Skeletal muscle cell (primary cell): Measurements from ENCODE around the gene ABCA8.
A peak's percentile ranks its signal among the peaks of the same experiment; 100 is the strongest.
"Not testable (repeated sequence)": the region's sequence is repeated elsewhere in the genome, so short reads cannot be mapped to it uniquely, and the experiment has no call there.

Experiments used
- DNase-seq: peaks from one replicate; pipeline ENCODE4 v3.0.0-alpha.2; 2010; ENCODE audit warnings: low read depth
- H3K4me3 ChIP-seq: 2 replicates; pipeline ENCODE4 v1.5.1; 2011; ENCODE audit warnings: low read depth, mild to moderate bottlenecking, control low read depth, low read length, moderate library complexity

ABCA8 gene, protein sequence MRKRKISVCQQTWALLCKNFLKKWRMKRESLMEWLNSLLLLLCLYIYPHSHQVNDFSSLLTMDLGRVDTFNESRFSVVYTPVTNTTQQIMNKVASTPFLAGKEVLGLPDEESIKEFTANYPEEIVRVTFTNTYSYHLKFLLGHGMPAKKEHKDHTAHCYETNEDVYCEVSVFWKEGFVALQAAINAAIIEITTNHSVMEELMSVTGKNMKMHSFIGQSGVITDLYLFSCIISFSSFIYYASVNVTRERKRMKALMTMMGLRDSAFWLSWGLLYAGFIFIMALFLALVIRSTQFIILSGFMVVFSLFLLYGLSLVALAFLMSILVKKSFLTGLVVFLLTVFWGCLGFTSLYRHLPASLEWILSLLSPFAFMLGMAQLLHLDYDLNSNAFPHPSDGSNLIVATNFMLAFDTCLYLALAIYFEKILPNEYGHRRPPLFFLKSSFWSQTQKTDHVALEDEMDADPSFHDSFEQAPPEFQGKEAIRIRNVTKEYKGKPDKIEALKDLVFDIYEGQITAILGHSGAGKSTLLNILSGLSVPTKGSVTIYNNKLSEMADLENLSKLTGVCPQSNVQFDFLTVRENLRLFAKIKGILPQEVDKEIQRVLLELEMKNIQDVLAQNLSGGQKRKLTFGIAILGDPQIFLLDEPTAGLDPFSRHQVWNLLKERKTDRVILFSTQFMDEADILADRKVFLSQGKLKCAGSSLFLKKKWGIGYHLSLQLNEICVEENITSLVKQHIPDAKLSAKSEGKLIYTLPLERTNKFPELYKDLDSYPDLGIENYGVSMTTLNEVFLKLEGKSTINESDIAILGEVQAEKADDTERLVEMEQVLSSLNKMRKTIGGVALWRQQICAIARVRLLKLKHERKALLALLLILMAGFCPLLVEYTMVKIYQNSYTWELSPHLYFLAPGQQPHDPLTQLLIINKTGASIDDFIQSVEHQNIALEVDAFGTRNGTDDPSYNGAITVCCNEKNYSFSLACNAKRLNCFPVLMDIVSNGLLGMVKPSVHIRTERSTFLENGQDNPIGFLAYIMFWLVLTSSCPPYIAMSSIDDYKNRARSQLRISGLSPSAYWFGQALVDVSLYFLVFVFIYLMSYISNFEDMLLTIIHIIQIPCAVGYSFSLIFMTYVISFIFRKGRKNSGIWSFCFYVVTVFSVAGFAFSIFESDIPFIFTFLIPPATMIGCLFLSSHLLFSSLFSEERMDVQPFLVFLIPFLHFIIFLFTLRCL (N-terminal part only)

DNA sequence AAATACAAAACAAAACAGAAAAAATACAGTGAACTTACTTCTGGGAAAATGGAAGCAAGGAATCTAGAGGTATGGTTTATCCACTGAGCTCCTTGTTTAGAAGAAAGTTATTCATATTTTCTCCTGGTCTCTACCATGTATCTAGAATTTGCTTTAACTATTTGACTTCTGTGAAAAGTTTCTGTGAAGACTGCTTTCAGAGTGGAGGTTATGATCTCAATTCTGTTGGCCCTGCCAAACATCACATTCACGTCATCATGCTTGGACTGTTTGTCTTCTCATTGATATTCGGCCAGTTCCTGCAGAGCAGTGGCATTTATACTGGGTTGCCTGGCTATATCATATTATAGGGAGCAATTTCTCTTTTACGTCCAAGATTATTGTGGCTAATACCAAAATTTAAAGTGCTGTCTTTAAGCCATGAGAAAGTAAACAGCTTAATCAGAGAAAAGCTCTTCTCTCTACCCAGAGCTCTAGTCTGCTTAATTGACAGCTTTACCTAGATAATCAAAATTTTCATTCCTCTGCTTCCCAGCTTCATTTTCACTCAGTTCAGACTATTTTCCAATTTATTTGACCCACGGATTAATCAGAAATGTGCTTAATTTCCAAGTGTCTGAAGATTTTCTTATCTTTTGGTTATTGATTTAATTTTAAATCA is at the start of gene ABCA8:
Gene ABCA8 (minus strand): TSS at position 212 of the 661 bp plus-strand sequence. CDS start 13,358 bp downstream, outside the sequence.
- DNase-seq, result no peak
- peak within 1 kb of the TSS; percentile 4 for H3K4me3 ChIP-seq

DNA sequence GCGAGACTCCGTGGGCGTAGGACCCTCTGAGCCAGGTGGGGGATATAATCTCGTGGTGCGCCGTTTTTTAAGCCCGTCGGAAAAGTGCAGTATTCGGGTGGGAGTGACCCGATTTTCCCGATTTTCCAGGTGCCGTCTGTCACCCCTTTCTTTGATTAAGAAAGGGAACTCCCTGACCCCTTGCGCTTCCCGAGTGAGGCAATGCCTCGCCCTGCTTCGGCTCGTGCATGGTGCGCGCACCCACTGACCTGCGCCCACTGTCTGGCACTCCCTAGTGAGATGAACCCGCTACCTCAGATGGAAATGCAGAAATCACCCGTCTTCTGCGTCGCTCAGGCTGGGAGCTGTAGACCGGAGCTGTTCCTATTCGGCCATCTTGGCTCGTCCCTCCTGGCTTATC is 49.6 kb upstream of the ABCA8 start:
- not testable (repeated sequence) for H3K4me3 ChIP-seq, DNase-seq

DNA sequence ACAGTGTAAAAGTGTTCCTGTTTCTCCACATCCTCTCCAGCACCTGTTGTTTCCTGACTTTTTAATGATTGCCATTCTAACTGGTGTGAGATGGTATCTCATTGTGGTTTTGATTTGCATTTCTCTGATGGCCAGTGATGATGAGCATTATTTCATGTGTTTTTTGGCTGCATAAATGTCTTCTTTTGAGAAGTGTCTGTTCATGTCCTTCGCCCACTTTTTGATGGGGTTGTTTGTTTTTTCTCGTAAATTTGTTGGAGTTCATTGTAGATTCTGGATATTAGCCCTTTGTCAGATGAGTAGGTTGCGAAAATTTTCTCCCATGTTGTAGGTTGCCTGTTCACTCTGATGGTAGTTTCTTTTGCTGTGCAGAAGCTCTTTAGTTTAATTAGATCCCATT is 44.6 kb upstream of the ABCA8 start:
- H3K4me3 ChIP-seq, DNase-seq: not testable (repeated sequence)

DNA sequence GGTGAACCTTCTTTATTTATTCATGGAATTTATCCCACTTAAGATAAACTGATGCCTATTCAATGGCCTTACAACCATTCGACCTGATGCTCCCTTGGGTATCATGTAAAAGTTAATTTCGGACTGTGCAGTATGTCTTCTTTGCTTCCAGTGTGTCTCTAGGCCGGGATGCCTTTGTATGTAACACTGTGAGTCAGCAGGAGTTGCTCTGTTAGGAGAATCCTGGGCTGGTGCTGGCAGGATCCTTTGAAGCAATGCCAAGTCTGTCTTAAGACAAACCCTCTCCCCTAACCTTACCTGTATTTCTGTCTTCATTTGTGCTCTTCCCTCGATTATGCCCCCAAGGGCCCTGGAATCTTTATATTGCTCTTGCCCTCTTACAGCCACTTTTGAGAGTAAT is 37.9 kb upstream of the ABCA8 start:
- H3K4me3 ChIP-seq, result no peak overlapping the region
- DNase-seq, result peak; percentile 23

DNA sequence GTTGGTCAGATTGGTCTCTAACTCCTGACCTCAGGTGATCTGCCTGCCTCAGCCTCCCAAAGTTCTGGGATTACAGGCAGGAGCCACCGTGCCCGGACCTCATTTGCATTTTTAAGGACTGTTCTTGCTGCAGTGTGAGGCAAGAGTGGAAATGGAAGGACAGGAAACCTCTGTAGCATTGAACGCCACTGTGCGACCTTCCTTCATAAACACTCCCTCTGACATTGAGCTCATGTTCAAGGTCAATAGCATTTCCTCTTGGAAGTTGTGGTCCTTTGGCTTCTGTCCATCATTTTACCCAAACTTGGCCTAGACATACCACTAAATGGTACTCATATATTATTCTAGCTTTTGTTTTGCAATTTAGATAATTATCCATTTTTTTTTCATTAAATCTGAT is 32.8 kb upstream of the ABCA8 start:
- no peak for DNase-seq

DNA sequence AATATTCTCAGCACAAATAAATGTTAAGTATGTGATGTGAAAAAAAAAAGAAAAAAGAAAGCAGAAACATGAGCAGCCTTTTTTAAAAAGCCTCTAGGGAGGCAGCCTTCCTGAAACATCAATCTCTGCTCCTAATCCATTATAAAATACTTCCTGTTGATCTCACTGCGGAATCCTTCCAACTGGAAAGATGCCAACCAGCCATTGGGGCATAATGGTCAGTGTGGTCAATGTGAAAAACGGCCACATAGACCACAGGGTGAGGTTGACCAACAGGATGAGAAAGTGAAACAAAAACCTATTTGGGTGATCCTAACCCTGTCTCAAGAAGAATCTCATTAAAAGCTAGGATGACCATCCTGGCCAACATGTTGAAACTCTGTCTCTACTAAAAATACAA is 26.1 kb upstream of the ABCA8 start:
- peak; percentile 81 for DNase-seq
- no peak overlapping the region for H3K4me3 ChIP-seq

More for the DNA sequence above, 32.8 kb upstream of the ABCA8 start:
- no peak overlapping the region for H3K4me3 ChIP-seq

DNA sequence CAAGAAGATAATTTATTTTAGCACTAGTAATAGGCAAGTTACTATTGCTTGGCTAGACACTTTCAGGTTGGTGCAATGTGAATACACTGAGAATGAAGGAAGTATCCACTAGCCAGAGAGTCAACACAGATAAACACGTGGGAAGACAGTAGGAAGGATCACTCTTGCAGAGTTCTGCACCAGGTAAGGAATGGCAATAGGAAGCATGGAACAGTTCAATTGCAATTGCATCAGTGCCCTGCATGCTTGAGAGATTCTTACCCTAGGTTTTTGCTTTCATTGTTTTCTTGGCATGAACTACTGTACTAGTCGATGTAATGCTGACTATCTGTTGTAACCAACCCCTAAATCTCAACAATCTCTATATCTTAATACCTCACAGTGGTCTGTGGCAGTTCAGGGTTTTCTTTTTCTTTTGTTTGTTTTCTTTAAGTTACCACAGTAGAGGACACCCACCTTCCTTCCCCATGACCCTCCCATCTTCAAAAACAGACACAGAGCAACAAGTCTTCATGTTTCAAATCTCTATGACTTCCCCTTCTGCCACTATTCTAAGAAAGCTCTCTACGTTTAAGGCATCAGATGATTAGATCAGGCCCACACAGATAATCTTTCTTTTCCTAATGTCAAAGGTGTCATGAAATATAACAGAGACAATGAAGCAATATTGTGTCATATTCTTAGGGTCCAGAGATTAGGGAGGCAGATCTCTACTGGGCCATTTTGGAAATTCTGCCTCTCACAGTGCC is 18.1 kb upstream of the ABCA8 start:
- DNase-seq, result no peak

DNA sequence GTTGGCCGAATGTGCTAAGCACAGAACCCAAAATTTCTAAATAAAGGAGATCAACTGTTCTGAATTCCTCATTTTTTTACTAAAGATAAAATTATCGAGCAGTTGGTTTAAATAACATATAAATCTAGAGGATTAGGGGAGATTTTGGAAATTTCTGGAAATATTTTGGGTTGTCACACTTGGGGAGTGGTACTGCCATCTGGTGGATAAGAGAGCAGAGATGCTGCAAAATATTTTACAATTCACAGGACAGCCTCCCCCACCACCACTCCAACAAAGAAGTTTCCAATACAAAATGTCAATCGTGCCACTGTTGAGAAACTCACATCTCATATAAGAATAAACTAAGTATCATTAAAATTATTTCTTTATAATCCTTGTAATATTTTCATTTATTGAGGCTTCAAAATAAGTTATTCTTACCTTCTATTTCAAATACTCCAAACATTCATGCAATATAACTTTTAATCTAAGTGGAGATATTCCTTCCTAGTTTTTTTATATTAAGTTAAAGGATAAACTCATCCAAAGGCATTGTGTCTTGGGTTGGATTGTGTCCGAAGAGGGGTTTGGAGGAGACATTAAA is 17.0 kb upstream of the ABCA8 start:
- DNase-seq, result no peak
- no peak overlapping the region for H3K4me3 ChIP-seq

More for the DNA sequence above, 18.1 kb upstream of the ABCA8 start:
- H3K4me3 ChIP-seq, result no peak overlapping the region

DNA sequence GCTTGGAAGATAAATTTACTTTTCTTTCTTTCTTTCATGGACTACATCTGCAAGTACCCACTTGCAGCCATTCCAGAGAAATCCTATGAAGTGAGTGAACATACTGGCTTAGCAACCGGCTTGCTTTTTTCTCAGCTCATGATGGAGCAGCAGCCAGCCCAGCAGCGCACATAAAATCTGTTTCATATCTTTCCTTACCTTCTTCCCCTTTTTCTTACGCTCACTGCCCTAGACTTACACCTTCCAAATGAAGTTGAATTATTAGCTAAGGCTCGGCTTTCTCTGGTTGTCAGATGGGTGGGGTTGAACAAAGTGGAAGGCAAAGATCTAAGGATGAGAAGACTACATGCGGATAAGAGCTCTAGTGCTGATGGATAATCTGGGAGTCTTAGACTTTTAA is 13.9 kb upstream of the ABCA8 start:
- no peak overlapping the region for H3K4me3 ChIP-seq
- DNase-seq, result no peak

DNA sequence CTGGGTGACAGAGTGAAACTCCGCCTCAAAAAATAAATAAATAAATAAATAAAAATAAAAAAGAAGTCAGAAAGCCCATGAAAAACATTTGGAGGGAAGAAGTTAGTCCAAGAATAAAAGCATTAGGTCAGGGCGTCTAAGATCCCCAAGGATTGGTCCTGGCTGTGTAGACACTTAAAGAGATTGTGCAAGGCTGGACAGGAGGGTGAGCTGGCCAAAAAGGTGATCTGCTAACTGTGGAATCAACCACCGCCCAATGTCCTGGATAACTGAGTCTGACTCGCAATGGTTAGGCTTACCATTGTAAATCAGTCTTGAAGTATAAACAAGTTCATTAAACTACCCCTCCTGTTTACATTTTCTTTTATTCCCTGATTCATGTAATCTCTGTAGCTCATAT is 8.8 kb upstream of the ABCA8 start:
- H3K4me3 ChIP-seq, result no peak overlapping the region
- DNase-seq, result no peak

DNA sequence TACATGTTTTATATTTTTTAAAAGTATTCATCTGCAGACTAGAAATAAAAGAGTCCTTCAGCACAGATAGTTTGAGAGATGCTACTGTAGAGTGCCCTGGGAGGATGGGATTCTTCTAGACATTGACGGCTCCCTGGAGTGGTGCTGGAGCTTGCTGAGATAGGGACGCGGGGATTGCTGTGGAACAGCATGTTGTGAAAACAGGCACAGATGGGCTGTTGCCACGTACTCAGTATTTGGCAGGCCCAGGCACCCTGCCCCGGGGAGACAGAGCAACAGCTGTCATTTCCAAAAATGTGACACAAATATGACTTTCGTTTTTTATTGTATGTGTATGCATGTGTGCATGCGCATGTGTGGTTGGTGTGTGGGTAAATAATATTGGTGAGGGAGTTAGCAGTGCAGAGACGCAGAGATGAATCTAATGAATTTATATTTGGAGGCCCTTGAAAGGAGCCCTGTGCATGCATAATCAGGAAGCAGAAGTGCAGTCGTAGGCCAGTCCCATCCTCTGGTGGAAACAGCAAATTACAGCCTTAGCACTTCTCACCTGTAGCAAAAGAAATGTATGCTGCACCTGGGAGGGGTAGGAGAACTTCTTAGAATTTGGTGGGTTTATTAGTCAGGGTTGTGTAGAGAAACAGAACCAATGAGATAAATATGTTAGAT is 6.2 kb upstream of the ABCA8 start:
- no peak for DNase-seq
- no peak overlapping the region for H3K4me3 ChIP-seq

DNA sequence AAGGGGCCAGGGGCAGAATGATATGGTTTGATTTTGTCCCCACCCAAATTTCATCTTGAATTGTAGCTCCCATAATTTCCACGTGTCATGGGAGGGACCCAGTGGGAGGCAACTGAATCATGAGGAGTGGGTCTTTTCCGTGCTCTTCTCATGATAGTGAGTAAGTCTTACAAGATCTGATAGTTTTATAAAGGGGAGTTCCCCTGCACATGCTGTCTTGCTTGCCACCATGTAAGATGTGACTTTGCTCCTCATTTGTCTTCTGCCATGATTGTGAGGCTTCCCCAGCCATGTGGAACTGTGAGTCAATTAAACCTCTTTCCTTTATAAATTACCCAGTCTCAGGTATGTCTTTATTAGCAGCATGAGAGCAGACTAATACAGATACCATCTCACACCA is 3.9 kb upstream of the ABCA8 start:
- H3K4me3 ChIP-seq, DNase-seq: not testable (repeated sequence)

DNA sequence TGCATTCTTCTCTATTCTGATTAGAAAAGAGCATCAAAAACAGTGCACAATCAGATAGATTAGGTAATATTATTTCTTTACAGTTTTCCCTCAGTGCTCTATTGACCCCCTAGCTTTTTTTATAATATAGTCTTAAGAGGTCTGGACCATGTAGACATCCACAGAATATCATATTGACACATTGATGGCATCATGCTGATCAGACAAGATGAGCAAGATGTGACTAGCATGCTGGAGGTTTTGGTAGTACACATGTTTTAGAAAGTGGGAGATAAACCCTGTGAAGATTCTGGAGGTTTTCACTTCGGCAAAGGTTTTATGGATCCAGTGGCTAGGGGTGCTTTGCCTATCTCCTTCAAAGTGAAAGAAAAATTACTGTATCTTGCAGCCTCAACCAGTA is 2.8 kb upstream of the ABCA8 start:
- H3K4me3 ChIP-seq, result no peak overlapping the region
- no peak for DNase-seq

DNA sequence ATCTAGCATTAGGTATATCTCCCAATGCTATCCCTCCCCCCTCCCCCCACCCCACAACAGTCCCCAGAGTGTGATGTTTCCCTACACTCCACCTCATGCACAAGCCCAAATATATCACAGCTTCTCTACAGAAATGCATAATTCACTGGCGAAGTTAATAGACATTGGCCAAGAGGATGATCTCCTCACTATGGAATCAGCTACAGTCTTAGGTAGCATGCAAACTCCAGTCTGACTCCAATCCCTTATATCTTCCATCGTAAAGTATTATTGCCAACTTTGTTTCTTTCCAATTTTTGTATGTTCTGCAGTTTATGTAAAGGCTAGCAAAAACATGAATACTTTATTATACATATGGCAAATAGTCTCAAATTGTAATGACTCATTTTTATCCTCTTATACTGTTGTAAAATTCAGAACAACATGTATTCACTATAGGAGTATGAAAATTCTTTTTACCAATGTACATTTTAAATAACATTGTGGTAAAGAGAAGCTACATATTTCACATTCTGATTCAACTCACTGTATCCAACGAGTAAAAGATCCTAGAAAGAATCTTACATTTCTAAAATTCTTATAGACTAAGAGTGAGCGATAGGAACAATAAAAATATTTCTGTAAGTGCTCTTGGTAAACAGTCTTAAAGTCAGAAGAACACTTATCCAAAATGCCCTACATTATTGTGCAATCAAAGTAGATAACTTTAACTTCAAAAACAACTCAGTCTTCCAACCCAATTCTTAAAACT is 871 bp downstream of the ABCA8 start:
- DNase-seq, result no peak
- H3K4me3 ChIP-seq, result no peak overlapping the region

DNA sequence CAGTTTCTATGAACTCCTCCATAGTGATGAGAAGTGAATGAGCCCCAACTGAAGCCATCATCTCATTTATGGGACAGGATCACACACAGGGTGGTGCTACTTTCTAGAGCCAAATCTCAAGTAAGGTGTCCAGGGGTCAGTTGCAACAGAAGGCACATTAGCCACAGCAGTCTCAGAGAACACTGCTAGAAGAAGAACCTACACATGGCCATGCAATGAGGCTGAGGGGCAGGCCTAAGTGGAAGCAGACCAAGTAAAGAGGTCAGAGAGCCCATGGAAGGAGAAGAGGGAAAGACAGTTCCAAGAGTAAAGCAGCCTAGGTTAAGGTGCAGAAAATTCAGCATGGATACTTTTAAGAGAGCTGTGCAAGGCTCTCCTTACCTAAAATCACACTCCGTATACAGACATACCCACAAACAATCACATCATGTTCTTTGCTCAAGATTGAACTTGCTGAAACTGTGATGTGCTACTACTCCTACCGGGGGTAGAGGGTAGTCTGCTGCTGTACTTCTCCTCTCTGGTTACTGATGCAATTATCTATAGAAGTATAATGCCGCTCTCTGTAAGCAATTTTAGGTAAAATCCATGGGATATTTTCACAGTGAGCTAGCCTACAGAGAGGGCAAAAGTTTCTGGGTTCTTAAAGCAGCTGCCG is 1.7 kb downstream of the ABCA8 start:
- DNase-seq, result no peak
- no peak overlapping the region for H3K4me3 ChIP-seq

DNA sequence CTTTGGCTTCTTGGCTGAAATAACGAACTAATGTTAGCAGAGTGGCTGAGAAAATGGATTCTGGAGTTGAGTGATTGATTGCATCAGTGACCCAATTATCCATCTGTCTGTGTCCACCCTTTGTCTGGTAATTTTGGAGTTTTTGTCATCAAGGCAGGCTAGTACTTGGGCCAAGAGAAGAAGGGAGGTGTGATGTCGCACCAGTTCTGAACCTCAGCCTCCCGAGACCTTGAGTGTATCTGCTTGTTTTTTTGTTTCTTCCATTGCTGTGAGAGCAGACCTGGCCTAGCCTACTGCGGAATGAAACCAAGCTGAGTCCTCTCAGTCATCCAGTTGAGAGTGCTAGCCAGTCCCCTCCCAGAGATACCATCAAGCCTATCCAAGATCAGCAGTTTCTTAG is 4.5 kb downstream of the ABCA8 start:
- no peak overlapping the region for H3K4me3 ChIP-seq
- DNase-seq, result no peak

DNA sequence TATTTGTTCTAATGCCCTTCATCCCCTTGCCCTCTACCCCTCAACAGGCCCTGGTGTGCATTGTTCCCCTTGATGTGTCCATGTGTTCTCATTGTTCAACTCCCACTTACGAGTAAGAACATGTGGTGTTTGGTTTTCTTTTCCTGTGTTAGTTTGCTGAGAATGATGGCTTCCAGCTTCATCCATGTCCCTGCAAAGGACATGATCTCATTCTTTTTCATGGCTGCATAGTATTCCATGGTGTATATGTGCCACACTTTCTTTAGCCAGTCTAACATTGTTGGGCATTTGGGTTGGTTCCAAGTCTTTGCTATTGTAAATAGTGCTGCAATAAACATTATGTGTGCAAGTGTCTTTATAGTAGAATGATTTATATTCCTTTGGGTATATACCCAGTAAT is 7.3 kb downstream of the ABCA8 start:
- H3K4me3 ChIP-seq, DNase-seq: not testable (repeated sequence)
